Measurements from ENCODE around the gene HSPA9. TPM values are rescaled to one million over a fixed set of nuclear protein-coding genes. Genes with fewer than 3 reads are reported as not detected.

Gene HSPA9
- total RNA-seq, 1 experiment from 2014 or later, result 414 TPM

GRCh38 chr5:138533973-138534941 is 40.9 kb downstream of the HSPA9 start:
- H3K36me3 Mint-ChIP-seq, result peaks cover 17% of the 10 kb centered on the region

GRCh38 chr5:138529812-138530211 is 45.4 kb downstream of the HSPA9 start:
- peak overlapping the region; percentile 24 for H3K27ac Mint-ChIP-seq
- no peak for TF ChIP-seq MLX (CRISPR knock-in tag; IDR thresholded peaks at IDR 0.05)
- TF ChIP-seq STAT6 (CRISPR knock-in tag; conservative IDR thresholded peaks at IDR 0.05; ENCODE audit: low read depth), result no peak
- no peak for TF ChIP-seq GTF2I (CRISPR knock-in tag; conservative IDR thresholded peaks at IDR 0.05)
- TF ChIP-seq ZNF317 (CRISPR knock-in tag; IDR thresholded peaks at IDR 0.05; ENCODE audit: borderline replicate concordance, low read depth), result no peak
- TF ChIP-seq SMAD3 (CRISPR knock-in tag; IDR thresholded peaks at IDR 0.05; ENCODE audit: borderline replicate concordance), result no peak
- no peak overlapping the region for H3K4me3 Mint-ChIP-seq
- DNase-seq (ENCODE audit: low spot score), result no peak
- ATAC-seq, result no peak
- peaks cover 9% of the 10 kb centered on the region for H3K36me3 Mint-ChIP-seq
- H3K27me3 Mint-ChIP-seq (ENCODE audit: low read depth), result no peaks in the 10 kb centered on the region
- peaks cover 28% of the 10 kb centered on the region for H3K4me1 Mint-ChIP-seq
- POLR2A ChIA-PET, result interaction anchor here (0.8 to 1.0 kb wide), 2 partner anchors 13 to 25 kb away, joined by 3 read pairs; partner anchors contain the start of gene ETF1
- H3K9me3 Mint-ChIP-seq, result no peaks in the 10 kb centered on the region
- CTCF ChIA-PET, result interaction anchor here (1.1 kb wide), 1 partner anchor 26 kb away, joined by 4 read pairs; no protein-coding TSS in a partner anchor

More at GRCh38 chr5:138533973-138534941, 40.9 kb downstream of the HSPA9 start:
- H3K4me3 Mint-ChIP-seq, result no peak overlapping the region
- ATAC-seq (no peak), DNase-seq (ENCODE audit: low spot score) (no peak)
- ChIA-PET CTCF (no interaction called here), POLR2A (interaction anchor here (0.8 kb wide), 1 partner anchor 9 kb away, joined by 8 read pairs; the partner anchor contains the start of gene ETF1)
- no peaks in the 10 kb centered on the region for H3K27me3 Mint-ChIP-seq (ENCODE audit: low read depth)
- H3K4me1 Mint-ChIP-seq, result peaks cover 22% of the 10 kb centered on the region
- no peak for TF ChIP-seq EMX1 (CRISPR knock-in tag; IDR thresholded peaks at IDR 0.05)
- TF ChIP-seq CTCF (IDR thresholded peaks at IDR 0.05), result no peak
- no peak for TF ChIP-seq E2F5 (CRISPR knock-in tag; IDR thresholded peaks at IDR 0.05)
- H3K9me3 Mint-ChIP-seq, result no peaks in the 10 kb centered on the region
- H3K27ac Mint-ChIP-seq, result no peak overlapping the region

GRCh38 chr5:138528744-138529469 is 46.3 kb downstream of the HSPA9 start:
- Mint-ChIP-seq H3K27me3 (ENCODE audit: low read depth) (no peaks in the 10 kb centered on the region), H3K36me3 (peaks cover 9% of the 10 kb centered on the region), H3K9me3 (no peaks in the 10 kb centered on the region), H3K4me1 (peaks cover 28% of the 10 kb centered on the region), H3K4me3 (no peak overlapping the region), H3K27ac (peak overlapping the region; percentile 89)
- ATAC-seq (no peak), DNase-seq (ENCODE audit: low spot score) (no peak)
- CTCF ChIA-PET, result interaction anchor here (1.1 to 3.8 kb wide), 2 partner anchors 25 kb away, joined by 4 to 23 read pairs; no protein-coding TSS in a partner anchor
- POLR2A ChIA-PET, result interaction anchor here (0.8 to 1.0 kb wide), 2 partner anchors 14 to 24 kb away, joined by 3 read pairs; partner anchors contain the start of gene ETF1
- TF ChIP-seq TEAD4 (CRISPR knock-in tag; IDR thresholded peaks at IDR 0.05), result no peak
- TF ChIP-seq ATF1 (CRISPR knock-in tag; IDR thresholded peaks at IDR 0.05), result no peak
- no peak for TF ChIP-seq JAZF1 (CRISPR knock-in tag; IDR thresholded peaks at IDR 0.05)
- no peak for TF ChIP-seq PREB (CRISPR knock-in tag; IDR thresholded peaks at IDR 0.05; ENCODE audit: borderline replicate concordance)
- no peak for TF ChIP-seq JUN (CRISPR knock-in tag; IDR thresholded peaks at IDR 0.05)
- TF ChIP-seq ZMAT4 (CRISPR knock-in tag; IDR thresholded peaks at IDR 0.05), result no peak
- TF ChIP-seq GABPB1 (CRISPR knock-in tag; IDR thresholded peaks at IDR 0.05), result no peak
- TF ChIP-seq ATF3 (CRISPR knock-in tag; conservative IDR thresholded peaks at IDR 0.05), result no peak
- no peak for TF ChIP-seq USF1 (CRISPR knock-in tag; IDR thresholded peaks at IDR 0.05)
- no peak for TF ChIP-seq SMAD4 (CRISPR knock-in tag; IDR thresholded peaks at IDR 0.05)

Measured in WTC11 (cell line).